PC-3 (cell line): ENCODE measurements around the gene LOXHD1.

Experiments used
- EZH2phosphoT487 ChIP-seq: fragments of 300-600 bp; sonication (generic); IDR thresholded peaks from 2 replicates; pipeline ENCODE4 v1.6.1; 2018; ENCODE audit warnings: mild to moderate bottlenecking, antibody characterized with exemption, low read length, borderline replicate concordance
- TF ChIP-seq, protein P1 (sequence below): fragments of 300-600 bp; sonication (generic); conservative IDR thresholded peaks from 2 replicates; pipeline ENCODE4 v1.5.1; 2017; ENCODE audit warnings: antibody characterized with exemption, low read depth, mild to moderate bottlenecking, low read length

DNA sequence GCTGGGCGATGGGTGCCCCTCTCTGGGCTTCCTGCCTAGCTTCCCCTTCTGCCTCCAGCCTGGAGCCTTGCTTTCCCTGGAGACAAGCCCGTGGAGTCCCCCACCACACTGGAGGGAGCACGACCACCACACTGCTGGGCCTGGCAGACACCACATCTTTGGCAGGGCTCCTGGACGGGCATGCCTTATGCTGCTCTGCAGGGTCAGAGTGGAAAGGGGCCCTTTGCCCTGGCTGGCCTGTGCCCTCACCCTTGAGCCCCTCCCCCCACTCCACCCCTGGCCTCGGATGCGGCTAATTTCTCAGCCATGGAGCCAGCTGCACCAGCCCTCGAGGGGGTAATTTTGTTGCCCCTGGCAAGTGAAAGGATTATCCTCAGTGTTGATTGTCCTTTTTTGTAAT lies 194.5 kb downstream of the LOXHD1 start:
- TF ChIP-seq, protein P1, sequence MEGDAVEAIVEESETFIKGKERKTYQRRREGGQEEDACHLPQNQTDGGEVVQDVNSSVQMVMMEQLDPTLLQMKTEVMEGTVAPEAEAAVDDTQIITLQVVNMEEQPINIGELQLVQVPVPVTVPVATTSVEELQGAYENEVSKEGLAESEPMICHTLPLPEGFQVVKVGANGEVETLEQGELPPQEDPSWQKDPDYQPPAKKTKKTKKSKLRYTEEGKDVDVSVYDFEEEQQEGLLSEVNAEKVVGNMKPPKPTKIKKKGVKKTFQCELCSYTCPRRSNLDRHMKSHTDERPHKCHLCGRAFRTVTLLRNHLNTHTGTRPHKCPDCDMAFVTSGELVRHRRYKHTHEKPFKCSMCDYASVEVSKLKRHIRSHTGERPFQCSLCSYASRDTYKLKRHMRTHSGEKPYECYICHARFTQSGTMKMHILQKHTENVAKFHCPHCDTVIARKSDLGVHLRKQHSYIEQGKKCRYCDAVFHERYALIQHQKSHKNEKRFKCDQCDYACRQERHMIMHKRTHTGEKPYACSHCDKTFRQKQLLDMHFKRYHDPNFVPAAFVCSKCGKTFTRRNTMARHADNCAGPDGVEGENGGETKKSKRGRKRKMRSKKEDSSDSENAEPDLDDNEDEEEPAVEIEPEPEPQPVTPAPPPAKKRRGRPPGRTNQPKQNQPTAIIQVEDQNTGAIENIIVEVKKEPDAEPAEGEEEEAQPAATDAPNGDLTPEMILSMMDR, result no peak
- TF ChIP-seq EZH2phosphoT487, result no peak
